ENCODE measurements around the gene SDCCAG8. TPM values are rescaled to one million over a fixed set of nuclear protein-coding genes. Genes with fewer than 3 reads are reported as not detected.

SDCCAG8 gene
- total RNA-seq, 1 donor from 2014 or later, result 97.1 TPM

DNA sequence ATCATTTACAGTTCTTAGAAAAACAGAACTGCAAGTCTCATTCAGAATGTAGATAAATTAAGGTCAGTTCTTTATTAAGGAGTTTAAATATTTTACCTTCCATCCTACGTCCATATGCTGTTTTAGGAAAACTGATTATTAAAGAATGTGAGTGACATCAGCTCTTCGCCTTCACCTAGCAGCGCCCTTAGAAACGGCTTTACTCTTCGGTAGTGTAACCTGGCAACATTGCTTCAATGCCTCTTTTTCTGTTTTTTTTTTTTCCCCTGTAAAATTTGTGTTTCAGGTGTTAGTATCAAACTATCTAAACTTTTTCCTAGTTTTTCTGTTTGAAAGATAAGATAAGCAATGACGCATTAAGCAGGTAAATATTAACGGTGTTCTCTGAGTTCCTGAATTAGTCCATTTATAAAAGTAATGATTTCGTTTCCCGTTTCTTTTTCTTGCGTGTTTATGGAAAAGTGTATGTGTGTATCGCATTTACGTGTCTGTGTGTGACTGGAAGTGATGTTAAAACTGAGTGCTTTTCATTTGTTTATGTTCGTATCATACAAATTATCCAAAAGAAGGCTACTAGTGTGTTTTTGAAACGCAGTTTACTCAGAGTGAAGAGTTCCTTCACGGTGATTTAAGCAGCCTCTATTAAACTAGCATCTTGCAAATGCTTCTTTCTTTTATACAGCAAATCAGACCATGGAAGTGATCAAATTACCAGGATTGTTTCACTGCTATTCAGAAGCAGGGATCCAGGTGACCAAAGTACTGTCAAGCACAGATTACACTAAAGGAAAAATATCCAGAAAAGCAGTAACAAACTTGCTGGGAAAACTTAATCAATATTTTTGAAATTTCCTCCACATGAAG, 139.0 kb downstream of the SDCCAG8 start:
- H3K36me3 ChIP-seq, result peaks cover 0 to 4% of the 10 kb centered on the region in 2 donors
- no peaks in the 10 kb centered on the region for H3K4me1 ChIP-seq
- no peak for DNase-seq (ENCODE audit: low spot score in 2 of 2)
- no peak overlapping the region for H3K4me3 ChIP-seq
- H3K27ac ChIP-seq, result no peak overlapping the region
- intact Hi-C loops (cut with DNase I), result no loop called here
- no peaks in the 10 kb centered on the region for H3K9me3 ChIP-seq
- H3K27me3 ChIP-seq, result no peaks in the 10 kb centered on the region
- TF ChIP-seq, protein P1, sequence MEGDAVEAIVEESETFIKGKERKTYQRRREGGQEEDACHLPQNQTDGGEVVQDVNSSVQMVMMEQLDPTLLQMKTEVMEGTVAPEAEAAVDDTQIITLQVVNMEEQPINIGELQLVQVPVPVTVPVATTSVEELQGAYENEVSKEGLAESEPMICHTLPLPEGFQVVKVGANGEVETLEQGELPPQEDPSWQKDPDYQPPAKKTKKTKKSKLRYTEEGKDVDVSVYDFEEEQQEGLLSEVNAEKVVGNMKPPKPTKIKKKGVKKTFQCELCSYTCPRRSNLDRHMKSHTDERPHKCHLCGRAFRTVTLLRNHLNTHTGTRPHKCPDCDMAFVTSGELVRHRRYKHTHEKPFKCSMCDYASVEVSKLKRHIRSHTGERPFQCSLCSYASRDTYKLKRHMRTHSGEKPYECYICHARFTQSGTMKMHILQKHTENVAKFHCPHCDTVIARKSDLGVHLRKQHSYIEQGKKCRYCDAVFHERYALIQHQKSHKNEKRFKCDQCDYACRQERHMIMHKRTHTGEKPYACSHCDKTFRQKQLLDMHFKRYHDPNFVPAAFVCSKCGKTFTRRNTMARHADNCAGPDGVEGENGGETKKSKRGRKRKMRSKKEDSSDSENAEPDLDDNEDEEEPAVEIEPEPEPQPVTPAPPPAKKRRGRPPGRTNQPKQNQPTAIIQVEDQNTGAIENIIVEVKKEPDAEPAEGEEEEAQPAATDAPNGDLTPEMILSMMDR (IDR thresholded peaks at IDR 0.05), result no peak

DNA sequence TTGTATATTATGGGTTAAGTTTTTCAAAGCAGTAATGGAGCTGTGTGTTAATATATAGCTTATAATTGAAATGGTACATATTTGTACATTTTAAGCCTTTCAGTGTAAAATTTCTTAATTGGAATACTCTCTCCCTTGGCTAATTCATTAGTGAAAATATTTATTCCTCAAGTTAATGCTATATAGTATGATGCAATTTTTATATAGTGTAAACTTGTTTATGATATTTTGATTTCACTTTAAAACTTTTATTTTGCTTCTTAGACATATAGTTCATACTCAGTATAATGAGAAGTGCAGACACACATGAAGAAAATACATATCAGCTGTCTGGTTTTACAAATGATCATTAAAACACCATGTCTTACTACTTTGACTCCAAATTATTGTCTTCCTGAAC, 140.6 kb downstream of the SDCCAG8 start:
- no peaks in the 10 kb centered on the region for H3K36me3 ChIP-seq
- intact Hi-C loops (cut with DNase I), result no loop called here
- no peak overlapping the region for H3K4me3 ChIP-seq
- DNase-seq (ENCODE audit: low spot score in 2 of 2), result no peak
- H3K27me3 ChIP-seq, result no peaks in the 10 kb centered on the region
- H3K27ac ChIP-seq, result no peak overlapping the region
- TF ChIP-seq, protein P1 (IDR thresholded peaks at IDR 0.05), result no peak
- H3K4me1 ChIP-seq, result no peaks in the 10 kb centered on the region
- no peaks in the 10 kb centered on the region for H3K9me3 ChIP-seq

DNA sequence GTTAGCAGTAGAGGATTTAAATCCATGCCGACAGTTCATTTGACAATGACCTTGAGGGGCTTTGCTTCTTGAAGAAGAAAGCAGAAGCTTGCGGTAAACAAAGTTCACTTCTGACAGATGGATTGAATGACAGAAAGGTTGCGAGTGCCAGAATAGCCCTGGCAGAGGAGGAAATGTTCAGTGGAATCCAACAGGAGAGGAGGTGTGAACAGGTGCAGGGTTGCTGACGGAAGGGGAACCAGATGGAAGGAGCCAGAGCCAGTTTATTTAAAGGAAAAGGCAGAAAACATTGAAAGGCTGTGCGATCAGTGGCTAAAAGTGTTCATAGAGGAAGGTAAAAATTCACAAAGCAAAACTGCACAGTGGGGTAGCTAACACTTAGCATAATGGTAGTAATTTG, 141.0 kb downstream of the SDCCAG8 start:
- H3K36me3 ChIP-seq, result no peaks in the 10 kb centered on the region
- H3K27ac ChIP-seq, result no peak overlapping the region
- TF ChIP-seq, protein P1 (IDR thresholded peaks at IDR 0.05), result no peak
- no peak for DNase-seq (ENCODE audit: low spot score in 2 of 2)
- H3K9me3 ChIP-seq, result no peaks in the 10 kb centered on the region
- intact Hi-C loops (cut with DNase I), result no loop called here
- H3K4me3 ChIP-seq, result no peak overlapping the region
- H3K4me1 ChIP-seq, result no peaks in the 10 kb centered on the region
- no peaks in the 10 kb centered on the region for H3K27me3 ChIP-seq

DNA sequence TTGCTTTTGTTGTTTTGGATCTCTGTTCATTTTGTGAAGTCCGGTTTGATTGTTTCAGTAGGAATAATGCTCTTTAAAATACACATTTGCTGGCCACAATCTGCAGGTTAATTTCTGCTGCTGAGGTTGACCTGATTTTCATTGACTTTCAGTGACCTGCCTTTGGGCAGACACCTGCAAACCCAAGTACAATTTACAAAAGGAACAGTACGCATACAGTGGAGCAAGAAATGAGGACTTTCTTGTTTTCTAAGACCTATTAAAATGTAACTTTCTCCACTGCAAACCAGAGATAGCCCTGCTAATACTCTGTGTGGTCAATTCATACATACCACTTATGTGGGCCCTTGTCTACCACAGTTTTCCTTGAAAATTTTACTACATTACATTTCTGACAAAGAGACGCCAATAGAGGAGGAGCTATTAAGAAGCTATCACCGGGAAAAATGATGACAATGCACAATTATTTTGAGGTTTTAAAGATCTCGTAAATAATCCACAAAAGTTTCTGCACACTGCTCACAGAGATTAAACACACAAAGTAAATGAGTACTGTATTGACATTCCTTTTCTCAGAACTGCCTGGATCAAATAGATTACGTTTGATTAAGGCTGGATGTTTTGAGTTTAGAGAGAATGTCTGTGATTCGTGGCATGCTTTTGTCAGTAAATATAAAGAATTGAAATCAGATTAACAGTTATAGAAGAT, 141.9 kb downstream of the SDCCAG8 start:
- Histone ChIP-seq H3K36me3 (no peaks in the 10 kb centered on the region), H3K4me1 (no peaks in the 10 kb centered on the region), H3K4me3 (no peak overlapping the region), H3K9me3 (no peaks in the 10 kb centered on the region), H3K27ac (no peak overlapping the region), H3K27me3 (no peaks in the 10 kb centered on the region)
- intact Hi-C loops (cut with DNase I), result no loop called here
- no peak for DNase-seq (ENCODE audit: low spot score in 2 of 2)
- TF ChIP-seq, protein P1 (IDR thresholded peaks at IDR 0.05), result no peak

DNA sequence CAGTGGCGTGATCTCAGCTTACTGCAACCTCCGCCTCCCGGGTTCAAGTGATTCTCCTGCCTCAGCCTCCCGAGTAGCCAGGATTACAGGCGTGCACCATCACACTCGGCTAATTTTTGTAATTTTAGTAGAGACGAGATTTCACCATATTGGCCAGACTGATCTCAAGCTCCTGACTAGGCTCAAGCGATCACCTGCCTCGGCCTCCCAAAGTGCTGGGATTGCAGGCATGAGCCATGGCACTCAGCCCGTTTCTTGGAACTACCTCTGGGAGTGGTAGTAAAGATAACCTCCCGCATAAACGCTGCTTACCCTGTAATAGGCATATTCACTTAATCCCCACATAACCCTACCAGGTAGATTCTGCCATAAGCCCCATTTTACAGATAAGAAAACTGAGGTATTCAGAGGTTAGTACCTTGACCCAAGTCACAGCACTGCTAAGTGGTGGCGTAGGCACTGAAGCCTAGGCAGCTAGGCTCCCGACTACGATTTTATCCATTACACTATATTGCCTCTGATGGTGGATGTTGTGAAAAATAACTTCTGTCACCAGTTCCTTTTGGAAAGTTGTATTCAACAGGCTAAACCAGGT, 143.8 kb downstream of the SDCCAG8 start:
- no peaks in the 10 kb centered on the region for H3K4me1 ChIP-seq
- DNase-seq (ENCODE audit: low spot score in 2 of 2), result no peak
- H3K36me3 ChIP-seq, result peaks cover 0 to 3% of the 10 kb centered on the region in 2 donors
- H3K9me3 ChIP-seq, result no peaks in the 10 kb centered on the region
- H3K27me3 ChIP-seq, result no peaks in the 10 kb centered on the region
- no peak overlapping the region for H3K4me3 ChIP-seq
- no peak overlapping the region for H3K27ac ChIP-seq
- intact Hi-C loops (cut with DNase I), result no loop called here
- TF ChIP-seq, protein P1 (IDR thresholded peaks at IDR 0.05), result no peak
